WTC11 (cell line): Measurements from ENCODE around the gene PCBP3.

Experiments used
- FOXJ3 ChIP-seq: sonication (generic); formaldehyde crosslinking; IDR thresholded peaks from 2 replicates; pipeline ENCODE4 v1.9.0; 2021; ENCODE audit warnings: missing genetic modification reagents, mild to moderate bottlenecking, borderline replicate concordance
- JUN ChIP-seq: sonication (generic); formaldehyde crosslinking; IDR thresholded peaks from 2 replicates; pipeline ENCODE4 v1.8.0; 2023; ENCODE audit warnings: mild to moderate bottlenecking, missing genetic modification reagents
- NFYB ChIP-seq: sonication (generic); formaldehyde crosslinking; conservative IDR thresholded peaks from 2 replicates; pipeline ENCODE4 v1.8.0; 2022; ENCODE audit warnings: low read depth, missing genetic modification reagents
- ZNF317 ChIP-seq: sonication (generic); formaldehyde crosslinking; IDR thresholded peaks from 2 replicates; pipeline ENCODE4 v1.8.1; 2023; ENCODE audit warnings: low read depth, mild to moderate bottlenecking, moderate library complexity, missing genetic modification reagents, borderline replicate concordance
- TF ChIP-seq, protein P1 (sequence below): fragments of 200-600 bp; IDR thresholded peaks from 2 replicates; pipeline ENCODE4 v1.8.0; 2022; ENCODE audit warnings: antibody characterized with exemption

- no peak for TF ChIP-seq FOXJ3 (CRISPR knock-in tag)
- TF ChIP-seq, protein P1, sequence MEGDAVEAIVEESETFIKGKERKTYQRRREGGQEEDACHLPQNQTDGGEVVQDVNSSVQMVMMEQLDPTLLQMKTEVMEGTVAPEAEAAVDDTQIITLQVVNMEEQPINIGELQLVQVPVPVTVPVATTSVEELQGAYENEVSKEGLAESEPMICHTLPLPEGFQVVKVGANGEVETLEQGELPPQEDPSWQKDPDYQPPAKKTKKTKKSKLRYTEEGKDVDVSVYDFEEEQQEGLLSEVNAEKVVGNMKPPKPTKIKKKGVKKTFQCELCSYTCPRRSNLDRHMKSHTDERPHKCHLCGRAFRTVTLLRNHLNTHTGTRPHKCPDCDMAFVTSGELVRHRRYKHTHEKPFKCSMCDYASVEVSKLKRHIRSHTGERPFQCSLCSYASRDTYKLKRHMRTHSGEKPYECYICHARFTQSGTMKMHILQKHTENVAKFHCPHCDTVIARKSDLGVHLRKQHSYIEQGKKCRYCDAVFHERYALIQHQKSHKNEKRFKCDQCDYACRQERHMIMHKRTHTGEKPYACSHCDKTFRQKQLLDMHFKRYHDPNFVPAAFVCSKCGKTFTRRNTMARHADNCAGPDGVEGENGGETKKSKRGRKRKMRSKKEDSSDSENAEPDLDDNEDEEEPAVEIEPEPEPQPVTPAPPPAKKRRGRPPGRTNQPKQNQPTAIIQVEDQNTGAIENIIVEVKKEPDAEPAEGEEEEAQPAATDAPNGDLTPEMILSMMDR, result no peak
- TF ChIP-seq ZNF317 (CRISPR knock-in tag), result no peak
- no peak for TF ChIP-seq NFYB
- no peak for TF ChIP-seq JUN
Observed at GRCh38 chr21:45640001-45640887, 3.3 kb upstream of the PCBP3 start.
